GM18870 (cell line): ENCODE results near the gene TOLLIP.

Source experiments
- ATAC-seq: cut with Tn5 transposase; IDR thresholded peaks from one replicate; pipeline ENCODE4 v1.9.1; 2021; ENCODE audit warnings: moderate library complexity; ENCODE audit not compliant: unreplicated experiment

Gene TOLLIP

GRCh38 chr11:1317993-1318392 is 8.6 kb upstream of the TOLLIP start:
- ATAC-seq, result no peak

DNA sequence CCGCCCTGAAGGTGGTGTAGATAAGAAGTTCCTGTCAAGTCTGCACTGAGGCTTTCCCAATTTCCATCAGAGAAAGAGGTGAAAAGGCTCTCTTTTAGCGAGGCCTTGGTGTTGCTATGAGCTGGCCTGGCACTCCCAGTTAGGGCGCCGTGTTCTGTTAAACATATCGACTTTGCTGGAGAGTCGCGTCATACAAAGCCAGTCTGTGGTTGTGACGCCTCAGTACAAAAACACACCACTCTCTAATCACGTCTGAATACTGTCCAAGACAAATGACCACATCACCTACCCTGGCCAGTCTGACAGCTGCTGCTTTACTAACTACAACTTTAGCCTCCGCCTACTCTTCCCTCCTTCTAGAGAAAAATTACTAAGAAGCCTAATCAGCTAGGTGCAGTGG is 8.0 kb upstream of the TOLLIP start:
- no peak for ATAC-seq

GRCh38 chr11:1310772-1311468 is 1.5 kb upstream of the TOLLIP start:
- ATAC-seq, result no peak

DNA sequence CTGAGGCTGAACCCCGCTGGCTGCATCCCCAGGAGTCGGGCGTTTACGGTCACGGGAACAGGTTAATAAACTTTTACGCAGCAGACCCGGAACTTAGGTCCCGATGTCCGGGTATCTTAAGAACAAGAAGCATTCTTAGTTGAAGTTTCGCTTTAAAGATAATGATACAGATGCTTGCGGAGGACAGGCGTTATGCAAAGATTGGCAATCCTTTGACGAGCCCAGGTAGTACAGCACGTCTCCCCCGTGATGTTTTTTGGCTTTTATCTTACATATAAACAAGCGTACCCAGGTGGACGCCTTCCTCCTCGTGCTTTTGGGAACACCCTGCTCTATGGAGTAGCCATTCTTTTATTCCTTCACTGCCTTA is 871 bp upstream of the TOLLIP start:
- ATAC-seq, result no peak

GRCh38 chr11:1308743-1309497 is 512 bp downstream of the TOLLIP start:
- peak; percentile 17 for ATAC-seq

DNA sequence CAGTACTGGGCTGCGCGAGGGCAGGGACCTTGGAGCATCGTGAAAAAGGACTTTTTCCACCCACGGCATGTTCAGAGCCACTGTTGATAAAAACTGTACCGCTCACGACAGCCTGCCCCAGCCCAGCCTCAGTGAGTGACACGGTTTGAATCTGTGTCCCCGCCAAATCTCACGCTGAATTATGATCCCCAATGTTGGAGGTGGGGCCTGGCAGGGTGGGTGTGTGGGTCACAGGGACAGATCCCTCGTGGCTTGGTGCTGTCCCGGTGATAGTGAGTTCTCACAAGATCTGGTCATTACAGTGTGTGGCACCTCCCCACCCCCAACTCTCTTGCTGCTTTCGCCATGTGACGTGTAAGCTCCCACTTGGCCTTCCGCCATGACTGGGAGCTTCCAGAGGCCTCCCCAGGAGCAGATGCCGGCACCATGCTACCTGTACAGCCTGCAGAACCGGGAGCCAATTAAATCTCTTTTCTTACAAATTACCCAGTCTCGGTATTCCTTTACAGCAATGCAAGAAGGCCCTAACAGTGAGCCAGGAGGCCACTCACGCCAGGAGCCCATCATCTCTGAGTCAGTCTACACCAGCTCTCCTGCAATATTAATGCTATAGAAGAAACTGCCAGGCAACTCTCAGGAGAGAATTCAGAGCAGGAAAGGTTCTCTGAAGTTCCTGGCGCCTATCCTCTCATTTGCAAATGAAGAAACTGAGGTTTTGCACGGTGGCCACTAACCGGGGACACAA is 1.3 kb downstream of the TOLLIP start:
- ATAC-seq, result no peak

- ATAC-seq, result no peak
Measured at GRCh38 chr11:1307163-1307870, 2.1 kb downstream of the TOLLIP start.

DNA sequence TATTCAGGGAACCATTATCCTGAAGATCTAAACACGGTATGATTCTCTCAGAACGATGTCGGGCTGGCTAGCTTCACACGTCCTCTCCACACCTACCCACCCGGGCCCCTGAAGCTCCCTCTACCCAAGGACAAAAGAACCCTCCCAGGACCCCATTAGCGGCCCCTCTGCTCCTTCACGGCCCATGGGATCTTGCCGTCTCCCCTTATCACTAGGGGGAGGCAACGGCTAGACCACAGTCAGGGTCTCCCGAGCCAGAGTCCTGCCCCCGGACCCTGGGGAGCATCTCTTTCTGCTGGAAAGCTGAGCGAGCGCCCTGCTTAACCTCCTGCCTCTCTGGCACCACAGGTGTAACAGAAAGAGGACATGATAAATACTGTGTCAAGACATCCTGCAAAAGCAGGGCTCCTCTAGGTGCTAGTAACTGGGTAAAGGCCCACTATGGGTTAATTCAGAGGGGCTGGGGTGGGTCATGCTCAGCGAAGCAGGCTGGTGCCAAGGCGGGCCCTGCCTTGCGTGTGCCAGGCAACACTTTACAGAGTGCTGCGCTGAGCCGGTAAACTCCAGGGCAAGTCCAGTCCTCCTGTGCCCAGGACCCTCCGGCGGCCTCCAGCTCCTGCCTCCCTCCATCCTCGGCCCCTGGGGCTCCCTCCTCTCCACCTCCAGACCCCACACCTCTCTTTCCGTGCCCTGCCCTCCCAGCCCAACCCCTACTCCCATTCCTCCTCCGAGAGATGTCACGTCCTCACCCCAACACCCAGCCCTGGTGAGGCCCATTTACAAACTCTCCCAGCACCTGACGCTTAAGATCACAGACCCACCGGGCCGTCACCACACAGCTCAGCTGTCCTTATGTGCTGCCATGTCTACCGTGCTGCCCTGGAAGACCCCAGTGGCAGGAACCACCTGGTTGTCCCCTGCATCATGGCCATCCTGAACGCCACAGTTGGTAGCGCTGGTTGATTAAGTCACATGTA is 3.0 kb downstream of the TOLLIP start:
- ATAC-seq, result no peak

- no peak for ATAC-seq
Measured at GRCh38 chr11:1305501-1306056, 3.9 kb downstream of the TOLLIP start.

DNA sequence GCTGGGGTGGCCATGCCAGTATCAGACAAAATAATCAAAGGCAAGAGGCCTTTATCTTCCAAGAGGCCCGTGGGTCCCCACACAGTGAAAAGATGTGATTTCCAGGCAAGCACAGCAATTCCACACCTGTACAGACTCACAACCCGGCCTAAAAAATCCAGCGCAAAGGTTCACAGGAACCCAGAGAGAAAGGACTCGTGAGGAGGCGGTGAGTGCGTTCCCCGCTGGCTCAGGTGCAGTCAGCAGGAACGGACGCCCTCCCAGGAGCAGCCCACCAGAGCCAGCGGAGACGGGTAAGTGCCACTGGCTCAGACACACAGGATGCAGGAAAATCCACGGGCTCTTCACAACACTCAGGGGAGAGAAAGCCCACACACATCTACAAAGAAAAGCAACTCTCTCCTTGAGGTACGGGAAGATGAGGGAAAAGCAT is 4.4 kb downstream of the TOLLIP start:
- ATAC-seq, result no peak

DNA sequence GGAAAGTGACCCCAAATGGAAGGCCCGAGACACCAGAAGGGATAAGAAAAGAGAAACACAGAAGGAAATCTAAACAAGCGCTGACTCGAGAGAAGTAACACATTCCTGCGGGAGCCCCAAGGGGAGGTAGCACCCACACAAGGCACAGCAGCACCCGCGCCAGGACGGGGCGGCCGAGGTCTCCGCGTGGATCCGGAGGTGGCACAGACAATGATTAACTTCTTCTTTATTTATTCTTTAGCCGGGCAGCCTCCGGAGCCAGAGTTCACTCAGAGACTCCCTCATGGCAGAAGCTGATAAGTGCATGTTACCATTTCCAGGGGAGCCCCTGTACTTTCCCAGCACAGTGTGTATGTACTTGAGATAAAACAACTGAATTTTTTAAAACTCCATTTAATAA is 5.1 kb downstream of the TOLLIP start:
- no peak for ATAC-seq

GRCh38 chr11:1303973-1304372 is 5.5 kb downstream of the TOLLIP start:
- ATAC-seq, result no peak

DNA sequence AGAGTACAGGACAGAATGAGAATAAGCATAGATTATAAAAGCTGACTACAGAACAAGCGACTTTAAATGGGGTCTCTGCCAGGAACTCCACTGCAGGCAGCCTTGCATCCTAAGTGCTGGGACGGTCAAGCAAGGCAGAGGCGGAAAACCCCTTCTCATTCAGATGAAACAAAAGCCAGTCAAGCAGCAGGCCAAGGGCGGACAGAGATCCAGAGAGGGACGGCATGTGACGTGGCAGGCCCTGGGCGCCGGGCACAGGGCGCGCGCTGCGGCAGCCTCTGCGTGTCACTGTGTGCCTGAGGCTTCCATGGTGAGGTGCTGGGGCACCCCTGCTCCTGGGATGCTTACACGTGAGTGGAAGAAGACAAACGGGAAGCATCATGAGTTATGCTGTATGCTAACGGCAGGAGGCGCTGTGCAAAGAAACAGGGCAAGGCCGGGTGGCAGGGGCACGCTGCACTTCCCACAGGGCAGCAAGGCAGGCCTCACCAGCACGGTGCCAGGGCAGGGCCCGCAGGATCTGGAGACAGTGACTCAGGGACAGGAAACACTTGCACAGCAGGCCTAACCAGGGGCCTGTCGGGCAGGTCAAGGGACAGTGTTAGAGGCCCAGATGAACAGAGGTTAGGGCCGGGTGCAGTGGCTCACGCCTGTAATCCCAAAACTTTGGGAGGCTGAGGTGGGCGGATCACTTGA is 6.2 kb downstream of the TOLLIP start:
- no peak for ATAC-seq

DNA sequence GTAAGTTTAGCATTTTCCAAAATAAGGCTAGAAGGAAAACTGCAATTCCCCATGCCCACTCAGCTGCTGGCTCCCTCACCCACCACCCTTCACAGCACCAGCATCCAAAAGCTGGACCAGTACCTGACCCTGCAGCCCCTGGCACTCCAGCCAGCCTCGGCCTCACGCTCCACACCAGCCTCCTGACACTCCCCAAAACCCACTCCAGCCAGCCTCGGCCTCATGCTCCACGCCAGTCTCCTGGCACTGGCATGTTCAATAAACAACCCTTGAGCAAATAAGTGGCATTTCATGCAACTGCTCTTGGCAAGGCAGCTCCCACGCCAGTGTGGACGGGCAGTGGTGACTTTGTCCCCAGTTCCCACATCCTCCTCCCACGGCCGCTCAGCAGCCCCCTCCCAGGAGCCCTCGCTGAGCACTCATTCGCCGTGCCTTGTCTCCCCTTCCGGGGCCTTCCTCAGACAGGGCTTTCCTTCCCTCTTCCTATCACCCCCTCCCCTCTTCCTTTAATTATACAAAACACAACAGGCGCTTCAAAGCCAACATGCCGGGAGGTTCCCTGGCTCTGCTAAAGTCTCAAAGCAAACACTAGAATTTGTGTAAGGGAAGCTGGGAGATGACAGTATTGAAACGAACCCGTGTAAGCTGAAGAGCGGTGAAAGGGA is 6.8 kb downstream of the TOLLIP start:
- no peak for ATAC-seq

GRCh38 chr11:1302041-1302460 is 7.4 kb downstream of the TOLLIP start:
- no peak for ATAC-seq

- ATAC-seq, result no peak
Measured at GRCh38 chr11:1301220-1302000, 8.0 kb downstream of the TOLLIP start.

GRCh38 chr11:1300569-1301187 is 8.8 kb downstream of the TOLLIP start:
- ATAC-seq, result no peak
